Liver (tissue), 3 donors: ENCODE measurements around the gene TTC23L.

ENCODE experiments used
- GABPA ChIP-seq, 2 donors: IDR thresholded peaks in 1 of 2; conservative IDR thresholded peaks in 1 of 2; 2 replicates each; pipeline ENCODE4 v1.6.1; 2016; ENCODE audit warnings: antibody characterized with exemption in 2 of 2, mild to moderate bottlenecking in 1 of 2, moderate library complexity in 1 of 2
- HNF4A ChIP-seq, 2 donors: conservative IDR thresholded peaks; 2 replicates each; pipeline ENCODE4 v1.6.1; 2016; ENCODE audit warnings: antibody characterized with exemption in 2 of 2, mild to moderate bottlenecking in 2 of 2
- RAD21 ChIP-seq, 2 donors: IDR thresholded peaks; 2 replicates each; pipeline ENCODE4 v1.6.1; 2016; ENCODE audit warnings: antibody characterized with exemption in 2 of 2, mild to moderate bottlenecking in 2 of 2
- RXRA ChIP-seq, 2 donors: IDR thresholded peaks; 2 replicates each; pipeline ENCODE4 v1.6.1; 2017 to 2018; ENCODE audit warnings: antibody characterized with exemption in 2 of 2, mild to moderate bottlenecking in 1 of 2
- TAF1 ChIP-seq: conservative IDR thresholded peaks from 2 replicates; pipeline ENCODE4 v1.6.1; 2016; ENCODE audit warnings: antibody characterized with exemption, mild to moderate bottlenecking
- YY1 ChIP-seq: IDR thresholded peaks from 2 replicates; pipeline ENCODE4 v1.6.1; 2016; ENCODE audit warnings: antibody characterized with exemption, mild to moderate bottlenecking
- TF ChIP-seq, protein P1 (sequence below): fragments of 150-350 bp; IDR thresholded peaks from 2 replicates; pipeline ENCODE4 v1.5.1; 2017; ENCODE audit warnings: improper control_type of control experiment, low read depth, low read length; ENCODE audit not compliant: missing input control
- TF ChIP-seq, protein P2 (sequence below): IDR thresholded peaks from 2 replicates; pipeline ENCODE4 v1.6.1; 2016; ENCODE audit warnings: antibody characterized with exemption
- TF ChIP-seq, protein P3 (sequence below): IDR thresholded peaks from 2 replicates; pipeline ENCODE4 v1.6.1; 2016; ENCODE audit warnings: antibody characterized with exemption
- donor health status: healthy.
- donor health status: healthy.

DNA sequence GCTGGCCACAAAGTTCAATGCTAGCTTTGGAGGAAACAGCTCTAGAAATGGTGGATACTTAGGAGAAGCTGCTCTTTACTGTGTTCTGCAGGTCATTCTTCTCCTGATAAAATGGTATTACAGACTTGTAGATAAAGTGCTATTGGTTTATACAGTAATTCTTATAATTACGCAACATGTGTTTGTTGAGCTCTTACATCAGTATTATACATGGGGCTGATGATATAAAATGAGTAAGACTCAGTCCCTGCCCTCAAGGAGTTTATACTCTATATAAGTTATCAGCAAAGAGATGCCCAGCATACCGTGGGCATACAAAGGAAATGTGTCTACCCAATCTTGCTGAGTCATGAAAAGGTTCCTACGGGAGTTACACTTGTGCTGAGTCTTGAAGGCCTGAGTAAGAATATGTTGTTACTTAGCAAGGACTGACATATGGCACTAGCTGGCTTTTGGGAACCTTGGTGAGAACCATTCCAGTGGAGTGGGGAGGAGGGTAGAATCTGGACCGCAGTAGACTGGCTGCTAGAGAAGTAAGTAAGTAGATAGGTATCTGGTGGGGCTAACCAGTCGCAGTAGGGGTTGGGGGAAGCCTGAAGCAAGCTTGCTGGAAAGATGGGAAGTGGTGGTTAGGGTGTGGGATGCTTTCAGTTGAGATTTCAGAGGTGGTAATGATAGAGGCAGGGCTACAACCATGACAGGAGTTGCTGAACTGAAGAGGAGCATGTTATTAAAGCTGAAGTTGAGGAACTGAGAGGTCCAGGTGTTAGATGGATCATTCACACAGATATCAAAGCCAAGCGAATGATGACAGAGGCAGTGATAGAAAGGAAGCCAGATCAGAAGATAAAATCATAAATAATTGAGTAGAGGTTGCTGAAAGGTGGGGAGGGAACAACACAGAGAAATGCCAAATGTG is 11.1 kb upstream of the TTC23L start:
- TF ChIP-seq, protein P1, sequence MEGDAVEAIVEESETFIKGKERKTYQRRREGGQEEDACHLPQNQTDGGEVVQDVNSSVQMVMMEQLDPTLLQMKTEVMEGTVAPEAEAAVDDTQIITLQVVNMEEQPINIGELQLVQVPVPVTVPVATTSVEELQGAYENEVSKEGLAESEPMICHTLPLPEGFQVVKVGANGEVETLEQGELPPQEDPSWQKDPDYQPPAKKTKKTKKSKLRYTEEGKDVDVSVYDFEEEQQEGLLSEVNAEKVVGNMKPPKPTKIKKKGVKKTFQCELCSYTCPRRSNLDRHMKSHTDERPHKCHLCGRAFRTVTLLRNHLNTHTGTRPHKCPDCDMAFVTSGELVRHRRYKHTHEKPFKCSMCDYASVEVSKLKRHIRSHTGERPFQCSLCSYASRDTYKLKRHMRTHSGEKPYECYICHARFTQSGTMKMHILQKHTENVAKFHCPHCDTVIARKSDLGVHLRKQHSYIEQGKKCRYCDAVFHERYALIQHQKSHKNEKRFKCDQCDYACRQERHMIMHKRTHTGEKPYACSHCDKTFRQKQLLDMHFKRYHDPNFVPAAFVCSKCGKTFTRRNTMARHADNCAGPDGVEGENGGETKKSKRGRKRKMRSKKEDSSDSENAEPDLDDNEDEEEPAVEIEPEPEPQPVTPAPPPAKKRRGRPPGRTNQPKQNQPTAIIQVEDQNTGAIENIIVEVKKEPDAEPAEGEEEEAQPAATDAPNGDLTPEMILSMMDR = no peak
- no peak for TF ChIP-seq RAD21 (IDR thresholded peaks at IDR 0.05)
- no peak for TF ChIP-seq TAF1
- TF ChIP-seq RXRA (IDR thresholded peaks at IDR 0.05) = no peak
- TF ChIP-seq HNF4A (conservative IDR thresholded peaks at IDR 0.05) = no peak
- TF ChIP-seq, protein P2, sequence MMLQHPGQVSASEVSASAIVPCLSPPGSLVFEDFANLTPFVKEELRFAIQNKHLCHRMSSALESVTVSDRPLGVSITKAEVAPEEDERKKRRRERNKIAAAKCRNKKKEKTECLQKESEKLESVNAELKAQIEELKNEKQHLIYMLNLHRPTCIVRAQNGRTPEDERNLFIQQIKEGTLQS = no peak
- no peak for TF ChIP-seq GABPA (IDR thresholded peaks at IDR 0.05 in 1 of 2, conservative IDR thresholded peaks at IDR 0.05 in 1 of 2)
- TF ChIP-seq, protein P3, sequence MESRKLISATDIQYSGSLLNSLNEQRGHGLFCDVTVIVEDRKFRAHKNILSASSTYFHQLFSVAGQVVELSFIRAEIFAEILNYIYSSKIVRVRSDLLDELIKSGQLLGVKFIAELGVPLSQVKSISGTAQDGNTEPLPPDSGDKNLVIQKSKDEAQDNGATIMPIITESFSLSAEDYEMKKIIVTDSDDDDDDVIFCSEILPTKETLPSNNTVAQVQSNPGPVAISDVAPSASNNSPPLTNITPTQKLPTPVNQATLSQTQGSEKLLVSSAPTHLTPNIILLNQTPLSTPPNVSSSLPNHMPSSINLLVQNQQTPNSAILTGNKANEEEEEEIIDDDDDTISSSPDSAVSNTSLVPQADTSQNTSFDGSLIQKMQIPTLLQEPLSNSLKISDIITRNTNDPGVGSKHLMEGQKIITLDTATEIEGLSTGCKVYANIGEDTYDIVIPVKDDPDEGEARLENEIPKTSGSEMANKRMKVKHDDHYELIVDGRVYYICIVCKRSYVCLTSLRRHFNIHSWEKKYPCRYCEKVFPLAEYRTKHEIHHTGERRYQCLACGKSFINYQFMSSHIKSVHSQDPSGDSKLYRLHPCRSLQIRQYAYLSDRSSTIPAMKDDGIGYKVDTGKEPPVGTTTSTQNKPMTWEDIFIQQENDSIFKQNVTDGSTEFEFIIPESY = no peak
- no peak for TF ChIP-seq YY1
